HepG2 (cell line): ENCODE data around the gene SLC19A1. TPM values are rescaled to one million over a fixed set of nuclear protein-coding genes. Genes with fewer than 3 reads are reported as not detected.

Experiments used
- AGO1 ChIP-seq: fragments of 200-400 bp; formaldehyde crosslinking; IDR thresholded peaks from 2 replicates; pipeline ENCODE4 v1.6.1; 2017; ENCODE audit warnings: mild to moderate bottlenecking, low read depth, low read length, moderate library complexity; ENCODE audit not compliant: poor library complexity, severe bottlenecking
- ATF2 ChIP-seq: sonication (generic); formaldehyde crosslinking; IDR thresholded peaks from 2 replicates; pipeline ENCODE4 v1.4.0; 2020; ENCODE audit warnings: missing genetic modification reagents
- ATF6 ChIP-seq: sonication (generic); formaldehyde crosslinking; conservative IDR thresholded peaks from 2 replicates; pipeline ENCODE4 v1.4.0; 2020; ENCODE audit warnings: missing genetic modification reagents
- CC2D1A ChIP-seq: sonication (generic); formaldehyde crosslinking; IDR thresholded peaks from 2 replicates; pipeline ENCODE4 v1.8.1; 2023; ENCODE audit warnings: mild to moderate bottlenecking, missing genetic modification reagents
- FOSL2 ChIP-seq: sonication (generic); formaldehyde crosslinking; IDR thresholded peaks from 2 replicates; pipeline ENCODE4 v1.4.0; 2020; ENCODE audit warnings: missing genetic modification reagents
- HMG20A ChIP-seq: IDR thresholded peaks from 2 replicates; pipeline ENCODE4 v1.6.1; 2016; ENCODE audit warnings: borderline replicate concordance
- KMT2B ChIP-seq: IDR thresholded peaks from 2 replicates; pipeline ENCODE4 v1.6.1; 2016; ENCODE audit warnings: missing genetic modification reagents, missing compliant biosample characterization
- MEIS1 ChIP-seq: sonication (generic); formaldehyde crosslinking; IDR thresholded peaks from 2 replicates; pipeline ENCODE4 v1.9.0; 2021; ENCODE audit warnings: mild to moderate bottlenecking, missing genetic modification reagents, moderate library complexity, borderline replicate concordance
- PHF5A ChIP-seq: IDR thresholded peaks from one replicate; pipeline ENCODE4 v1.6.1; 2018; ENCODE audit warnings: low read depth, missing genetic modification reagents; ENCODE audit not compliant: unreplicated experiment
- PRPF4 ChIP-seq: fragments of 200-400 bp; formaldehyde crosslinking; IDR thresholded peaks from 2 replicates; pipeline ENCODE4 v1.6.1; 2016; ENCODE audit warnings: low read length, low read depth; ENCODE audit not compliant: poor library complexity, severe bottlenecking
- RARA ChIP-seq: IDR thresholded peaks from 2 replicates; pipeline ENCODE4 v1.6.1; 2016; ENCODE audit warnings: missing genetic modification reagents, missing compliant biosample characterization
- RBFOX2 ChIP-seq: fragments of 200-400 bp; formaldehyde crosslinking; IDR thresholded peaks from 2 replicates; pipeline ENCODE4 v1.6.1; 2017; ENCODE audit warnings: low read depth, mild to moderate bottlenecking, low read length
- SAP130 ChIP-seq: IDR thresholded peaks from 2 replicates; pipeline ENCODE4 v1.6.1; 2016; ENCODE audit warnings: low read depth
- SMARCE1 ChIP-seq: fragments of 450-650 bp; IDR thresholded peaks from 2 replicates; pipeline ENCODE4 v1.6.1; 2017; ENCODE audit warnings: borderline replicate concordance
- SMC3 ChIP-seq: IDR thresholded peaks from 2 replicates; pipeline ENCODE4 v1.6.1; 2011; ENCODE audit warnings: low read length, improper control_type of control experiment
- SPEN ChIP-seq: sonication (generic); formaldehyde crosslinking; IDR thresholded peaks from 2 replicates; pipeline ENCODE4 v1.5.1; 2020; ENCODE audit warnings: low read depth, mild to moderate bottlenecking, missing genetic modification reagents
- TEF ChIP-seq: sonication (generic); formaldehyde crosslinking; IDR thresholded peaks from 2 replicates; pipeline ENCODE4 v1.5.0; 2020; ENCODE audit warnings: missing genetic modification reagents
- THAP11 ChIP-seq: IDR thresholded peaks from 2 replicates; pipeline ENCODE4 v1.6.1; 2016; ENCODE audit warnings: missing biosample characterization, missing genetic modification reagents
- YEATS2 ChIP-seq: sonication (generic); formaldehyde crosslinking; IDR thresholded peaks from 2 replicates; pipeline ENCODE4 v1.4.0; 2020; ENCODE audit warnings: missing genetic modification reagents, borderline replicate concordance
- ZBTB34 ChIP-seq: sonication (generic); formaldehyde crosslinking; IDR thresholded peaks from 2 replicates; pipeline ENCODE4 v1.8.0; 2022; ENCODE audit warnings: mild to moderate bottlenecking, missing genetic modification reagents
- ZFAT ChIP-seq: sonication (generic); formaldehyde crosslinking; conservative IDR thresholded peaks from 2 replicates; pipeline ENCODE4 v1.8.1; 2023; ENCODE audit warnings: missing genetic modification reagents, inconsistent platforms
- ZNF350 ChIP-seq: sonication (generic); formaldehyde crosslinking; IDR thresholded peaks from 2 replicates; pipeline ENCODE4 v1.4.0; 2020; ENCODE audit warnings: mild to moderate bottlenecking, low read depth, missing genetic modification reagents, borderline replicate concordance
- ZNF556 ChIP-seq: sonication (generic); formaldehyde crosslinking; IDR thresholded peaks from 2 replicates; pipeline ENCODE4 v1.4.0; 2020; ENCODE audit warnings: mild to moderate bottlenecking, missing genetic modification reagents, borderline replicate concordance
- ZNF639 ChIP-seq: conservative IDR thresholded peaks from 2 replicates; pipeline ENCODE4 v1.6.1; 2018; ENCODE audit warnings: missing genetic modification reagents
- polyA plus RNA-seq, 8 experiments: library from polyadenylated mRNA; depleted of rRNA in 3 of 8; stranded (reverse) in 7 of 8; unstranded in 1 of 8; fragments of >200 nt; fragmentation: Illumina TruSeq in 4 of 8; extraction: Trizol in 4 of 8; gene quantifications; 2 replicates each; pipeline versions ENCODE4 v1.2.1 to v1.2.3, GENCODE V29; 2011 to 2016; ENCODE audit warnings: low read depth in 4 of 8, missing spikeins in 1 of 8, mixed read lengths in 1 of 8; ENCODE audit not compliant: insufficient read depth in 1 of 8
- total RNA-seq, 5 experiments: library from RNA; depleted of rRNA; stranded (reverse); fragments of >200 nt; fragmentation: Illumina TruSeq; extraction: Trizol; gene quantifications; 2 replicates each; pipeline ENCODE4 v1.2.3, GENCODE V29; 2016; ENCODE audit warnings: low read depth in 1 of 5

Gene SLC19A1
- total and polyA plus RNA-seq, 2 of the 13 experiments (the other 11 are each of a cell fraction or from before 2014, with no cell fraction given): 21.8 to 23.0 TPM

- TF ChIP-seq ZFAT (CRISPR knock-in tag) (no peak), RARA (peak; percentile 68; the same call in 1 of the 2 replicates), ATF6 (CRISPR knock-in tag) (no peak), PHF5A (peak; percentile 19), THAP11 (CRISPR knock-in tag) (peak; percentile 69), ZNF350 (CRISPR knock-in tag) (peak; percentile 24; the same call in 1 of the 2 replicates), PRPF4 (no peak), KMT2B (CRISPR knock-in tag) (peak; percentile 35; the same call in 1 of the 2 replicates), RBFOX2 (peak; percentile 87), ZNF556 (CRISPR knock-in tag) (peak; percentile 80; the same call in 1 of the 2 replicates), ZNF639 (CRISPR knock-in tag) (no peak), YEATS2 (CRISPR knock-in tag) (peak; percentile 70; the same call in 1 of the 2 replicates), ATF2 (peak; percentile 82), FOSL2 (CRISPR knock-in tag) (0 out of 2 replicates have a peak, but pooled peaks have one; percentile 39), SMARCE1 (no peak), SAP130 (CRISPR knock-in tag) (peak; percentile 81), SMC3 (no peak), MEIS1 (CRISPR knock-in tag) (peak; percentile 87; the same call in 1 of the 2 replicates), SPEN (CRISPR knock-in tag) (peak; percentile 87), AGO1 (no peak), HMG20A (CRISPR knock-in tag) (no peak; the same call in 1 of the 2 replicates), TEF (CRISPR knock-in tag) (no peak), ZBTB34 (CRISPR knock-in tag) (peak; percentile 49; the same call in 1 of the 2 replicates), CC2D1A (CRISPR knock-in tag) (no peak)
Observed at GRCh38 chr21:45525153-45525909, 16.9 kb downstream of the SLC19A1 start (continued).
